HG03469 (cell line): ENCODE results near the gene SNAPC4.

Source experiments
- ATAC-seq: cut with Tn5 transposase; IDR thresholded peaks from one replicate; pipeline ENCODE4 v1.9.1; 2021; ENCODE audit warnings: mild to moderate bottlenecking, moderate library complexity, moderate number of reproducible peaks; ENCODE audit not compliant: unreplicated experiment

SNAPC4 gene

DNA sequence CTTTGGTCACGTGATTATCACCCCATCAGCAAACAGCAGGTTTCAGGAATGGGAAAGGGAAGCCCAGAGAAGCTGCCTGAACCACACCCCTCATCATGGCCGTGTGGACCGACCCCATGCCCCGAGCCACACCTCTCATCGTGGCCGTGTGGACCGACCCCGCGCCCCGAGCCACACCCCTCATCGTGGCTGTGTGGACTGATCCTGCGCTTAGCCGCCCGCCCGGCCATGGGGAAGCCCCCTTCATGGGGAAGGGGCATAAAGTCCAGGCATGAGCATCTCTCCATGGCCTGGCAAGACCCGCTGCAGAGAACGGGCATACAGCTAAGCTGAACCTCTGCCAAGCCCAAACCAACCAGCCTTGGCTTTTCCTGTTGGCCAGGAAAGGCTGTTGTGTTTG, 6.4 kb downstream of the SNAPC4 start:
- no peak for ATAC-seq

DNA sequence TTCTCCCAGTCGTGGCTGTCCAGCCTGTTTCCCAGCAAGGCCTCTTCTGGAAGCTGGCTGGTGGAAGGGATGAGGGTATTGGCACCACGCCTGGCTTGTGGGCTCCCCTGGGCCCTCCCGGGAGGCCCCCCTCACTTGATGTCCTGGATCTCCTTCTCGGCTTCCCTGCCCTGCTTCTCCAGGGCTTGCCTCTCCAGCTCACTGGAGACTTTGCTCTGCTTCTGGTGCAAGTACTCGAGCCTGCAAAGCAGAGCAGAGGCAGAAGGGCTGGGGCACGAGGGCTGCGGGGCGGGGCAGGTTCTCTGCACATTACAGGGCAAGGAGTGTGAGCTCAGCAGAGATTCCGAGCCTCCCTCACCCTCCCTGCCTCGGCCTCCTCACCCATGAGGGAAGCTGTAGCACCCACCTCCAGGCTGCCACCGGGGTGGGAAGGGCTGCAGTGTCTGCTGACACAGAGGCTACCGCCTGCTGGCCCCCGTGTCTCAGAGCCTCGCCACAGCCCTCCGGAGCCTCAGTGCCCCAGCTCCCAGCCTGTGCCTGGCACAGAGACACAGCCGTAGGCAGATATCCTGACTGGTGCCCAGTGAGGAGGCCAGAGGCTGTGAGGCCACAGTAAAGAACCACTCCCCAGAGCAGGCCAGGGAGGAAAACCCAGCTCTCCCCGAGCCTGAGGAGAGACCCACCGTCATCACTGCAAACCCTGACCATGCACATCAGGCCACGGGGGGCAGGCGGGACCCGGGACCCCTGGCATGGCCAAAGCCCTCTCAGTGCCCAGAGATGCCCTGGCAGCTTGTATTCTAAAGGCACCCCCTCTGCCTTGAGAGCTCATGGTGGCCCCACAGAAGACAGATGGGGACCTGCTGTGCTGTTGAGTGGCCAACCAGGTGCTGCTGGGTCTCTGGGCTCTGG, 7.2 kb downstream of the SNAPC4 start:
- no peak for ATAC-seq

DNA sequence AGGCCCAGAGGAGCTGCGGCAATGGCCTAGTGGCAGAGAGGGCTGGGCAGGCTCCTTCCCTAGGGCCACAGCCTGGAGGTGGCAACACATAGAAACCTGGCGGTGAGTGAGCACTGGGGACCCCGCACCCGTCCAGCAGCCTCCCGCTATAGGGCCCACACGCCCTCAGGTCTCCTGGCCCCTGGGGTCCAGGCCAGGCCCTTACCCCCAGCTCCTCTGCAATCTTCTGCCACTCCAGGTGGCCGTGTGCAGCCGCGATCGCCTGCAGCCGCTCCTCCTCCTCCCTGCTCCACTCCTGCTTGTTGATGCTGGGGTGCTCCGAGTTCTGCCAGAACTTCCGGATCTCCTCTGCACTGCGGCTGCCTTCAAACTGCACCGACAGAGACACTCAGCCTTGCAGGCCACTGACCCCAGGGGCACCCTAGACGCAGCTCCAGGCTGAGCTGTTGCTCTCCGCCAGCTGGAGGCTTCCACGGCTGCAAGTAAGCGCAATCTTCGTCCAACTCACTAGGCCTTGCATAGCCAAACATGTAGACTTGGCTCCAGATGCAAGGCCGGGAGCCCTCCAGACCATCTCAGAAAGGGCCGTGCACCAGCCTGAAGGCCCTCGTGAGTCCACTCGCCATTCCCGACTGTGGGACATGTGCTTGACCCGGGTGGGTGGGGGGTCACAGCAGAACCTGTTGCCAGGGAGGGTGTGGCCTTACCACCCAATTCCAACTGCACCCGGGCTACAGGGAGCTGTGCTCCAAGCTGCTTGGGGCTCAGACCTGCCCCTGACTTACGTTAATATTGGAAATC, 8.0 kb downstream of the SNAPC4 start:
- ATAC-seq = no peak

DNA sequence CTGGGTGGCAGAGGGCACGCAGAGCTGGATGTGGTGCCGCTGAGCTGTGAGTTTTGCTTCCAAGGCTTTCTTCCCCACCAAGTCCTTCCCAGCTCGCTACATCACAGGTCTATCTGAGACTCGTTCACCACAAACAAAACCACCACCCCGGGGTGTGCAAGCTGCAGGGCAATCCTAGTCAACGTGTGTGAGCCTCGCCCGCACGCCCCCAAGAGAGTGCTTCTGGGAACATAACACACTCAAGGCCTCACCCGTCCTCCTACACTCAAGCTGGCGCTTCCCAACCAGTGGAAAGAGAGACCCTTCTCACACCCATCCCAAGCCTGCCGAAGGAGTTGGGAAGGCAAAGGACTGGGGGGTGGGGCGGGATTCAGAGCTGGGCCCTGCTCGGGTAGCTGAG, 10.6 kb downstream of the SNAPC4 start:
- no peak for ATAC-seq

DNA sequence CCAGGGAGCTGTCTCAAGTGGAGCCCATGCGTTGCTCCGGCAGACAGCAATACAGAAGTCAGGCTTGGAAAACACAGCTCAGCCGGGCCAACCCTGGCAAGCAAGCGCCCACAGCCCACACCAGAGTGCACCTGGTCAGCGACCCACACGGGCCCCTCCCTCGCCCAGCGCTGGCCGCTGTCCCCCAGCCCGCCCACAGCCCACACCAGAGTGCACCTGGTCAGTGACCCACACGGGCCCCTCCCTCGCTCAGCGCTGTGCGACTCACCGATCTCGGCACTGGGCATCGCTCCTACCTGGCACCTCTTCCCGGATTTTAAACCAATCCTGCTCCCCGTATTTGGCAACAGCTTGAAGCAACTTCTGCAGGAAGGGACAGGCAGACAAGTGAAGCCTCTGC, 12.8 kb downstream of the SNAPC4 start:
- ATAC-seq = no peak

DNA sequence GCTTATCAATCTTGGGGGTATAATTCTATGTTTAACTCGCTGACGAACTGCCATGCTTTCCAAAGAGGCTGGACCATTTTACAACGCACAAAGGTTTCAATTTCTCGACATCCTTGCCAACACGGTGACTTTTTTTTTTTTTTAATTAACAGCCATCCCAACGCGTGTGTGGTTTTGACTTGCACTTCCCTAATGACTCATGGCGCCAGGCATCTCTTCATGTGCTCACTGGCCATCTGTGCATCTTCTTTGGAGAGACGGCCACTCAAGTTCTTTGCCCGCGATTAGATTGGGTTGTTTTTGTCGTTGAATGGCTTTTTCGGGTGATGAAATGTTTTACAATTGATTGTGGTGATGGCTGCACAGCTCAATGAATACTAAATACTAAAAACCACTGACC, 14.0 kb downstream of the SNAPC4 start:
- ATAC-seq = no peak

DNA sequence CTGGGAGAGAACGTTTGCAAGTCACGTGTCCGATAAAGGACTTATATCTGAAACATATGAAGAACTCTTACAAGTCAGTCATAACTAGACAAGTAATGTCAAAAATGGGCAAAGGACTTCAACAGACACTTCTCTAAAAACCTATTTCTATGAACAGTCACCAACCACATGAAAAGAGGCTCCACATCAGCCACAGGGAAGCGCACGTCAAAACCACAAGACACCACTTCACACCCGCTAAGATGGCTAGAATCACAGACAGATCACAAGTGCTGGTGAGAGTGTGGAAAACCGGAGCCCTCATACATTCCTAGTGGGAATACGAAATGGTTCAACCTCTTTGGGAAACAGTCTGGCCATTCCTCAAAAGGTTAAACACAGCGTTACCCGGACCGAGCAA, 15.0 kb downstream of the SNAPC4 start:
- no peak for ATAC-seq

DNA sequence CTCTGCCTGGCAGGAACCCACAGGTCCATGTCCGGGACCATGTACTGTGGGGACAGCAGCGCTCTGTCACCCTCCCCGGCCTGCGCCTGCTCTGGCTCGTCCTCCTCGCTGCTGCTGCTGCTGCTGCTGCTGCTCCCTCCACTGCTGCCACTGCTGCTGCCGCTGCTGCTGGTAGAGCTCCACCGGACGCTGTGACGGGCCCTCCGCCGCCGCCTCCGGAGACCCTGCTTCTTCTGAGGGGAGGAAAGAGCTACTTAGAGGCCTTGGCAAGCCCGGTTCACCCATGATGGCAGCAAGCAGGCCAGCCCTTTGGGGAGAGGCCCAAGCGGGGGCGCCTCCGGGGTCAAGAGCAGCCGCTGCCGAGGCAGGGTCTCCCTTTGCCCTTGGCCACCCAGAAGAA, 16.5 kb downstream of the SNAPC4 start:
- ATAC-seq = no peak

DNA sequence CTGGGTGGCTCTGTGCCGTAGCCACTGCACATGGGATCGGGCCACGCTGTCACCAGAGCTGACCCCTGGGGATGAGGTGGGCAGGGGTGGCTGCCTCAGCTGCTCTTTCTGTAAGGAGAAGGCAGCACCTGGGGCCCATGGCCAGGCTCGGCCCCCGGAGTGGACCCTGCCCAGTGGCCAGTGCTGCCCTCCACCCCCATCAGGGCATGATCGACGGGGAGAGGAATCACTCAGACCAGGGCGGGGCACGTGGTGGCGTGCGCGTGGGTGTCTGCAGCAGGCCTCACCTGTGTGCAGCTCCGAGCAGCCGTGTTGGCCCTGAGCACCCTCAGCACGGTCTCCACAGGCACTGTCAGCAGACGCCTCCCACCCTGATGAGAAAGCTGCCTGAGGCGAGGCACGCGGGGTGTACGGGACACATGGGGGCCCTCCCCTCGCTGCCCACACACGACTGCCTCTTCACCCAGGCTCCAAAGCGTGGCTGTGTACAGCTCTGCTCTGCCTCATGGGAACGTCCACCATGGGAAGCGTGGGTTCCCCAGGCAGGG, 17.9 kb downstream of the SNAPC4 start:
- no peak for ATAC-seq

DNA sequence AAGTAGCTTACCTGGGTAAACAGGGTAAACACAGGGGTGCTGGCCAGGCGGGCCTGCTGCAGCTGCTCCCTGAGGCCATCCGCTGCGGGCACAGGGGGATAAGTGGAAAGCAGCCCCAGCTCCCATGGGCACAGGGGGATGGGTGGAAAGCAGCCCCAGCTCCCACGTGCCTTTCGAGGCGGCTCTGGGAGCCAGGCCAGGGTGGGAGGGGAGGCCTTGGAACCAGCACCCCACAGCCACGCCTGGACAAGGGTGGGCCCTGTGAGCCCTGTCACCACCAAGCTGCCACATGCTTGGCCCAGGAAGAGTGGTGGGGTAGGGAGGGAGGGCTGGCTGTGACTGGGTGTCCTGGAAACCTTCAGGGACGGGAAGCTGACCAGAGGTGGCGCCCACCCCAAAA, 18.7 kb downstream of the SNAPC4 start:
- ATAC-seq = no peak

DNA sequence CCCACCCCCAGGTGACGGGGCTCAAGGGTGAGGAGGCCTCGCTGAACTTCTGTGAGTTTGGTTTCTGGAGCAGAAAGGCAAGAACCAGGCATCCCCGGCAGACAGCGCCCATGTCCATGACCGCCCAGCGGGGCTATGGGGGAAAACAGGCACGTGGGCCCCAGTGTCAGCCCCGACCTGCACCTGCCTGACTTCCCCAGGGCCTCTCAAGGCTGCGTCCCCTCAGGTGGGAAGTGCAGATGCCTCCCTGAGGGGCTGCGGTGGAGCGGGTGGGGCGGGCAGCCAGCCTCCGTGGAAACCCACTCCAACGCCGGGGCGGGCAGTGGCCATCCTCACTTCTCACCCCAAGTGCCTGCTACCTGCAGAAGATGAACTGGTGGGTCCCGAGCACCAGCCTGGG, 19.6 kb downstream of the SNAPC4 start:
- ATAC-seq = no peak

DNA sequence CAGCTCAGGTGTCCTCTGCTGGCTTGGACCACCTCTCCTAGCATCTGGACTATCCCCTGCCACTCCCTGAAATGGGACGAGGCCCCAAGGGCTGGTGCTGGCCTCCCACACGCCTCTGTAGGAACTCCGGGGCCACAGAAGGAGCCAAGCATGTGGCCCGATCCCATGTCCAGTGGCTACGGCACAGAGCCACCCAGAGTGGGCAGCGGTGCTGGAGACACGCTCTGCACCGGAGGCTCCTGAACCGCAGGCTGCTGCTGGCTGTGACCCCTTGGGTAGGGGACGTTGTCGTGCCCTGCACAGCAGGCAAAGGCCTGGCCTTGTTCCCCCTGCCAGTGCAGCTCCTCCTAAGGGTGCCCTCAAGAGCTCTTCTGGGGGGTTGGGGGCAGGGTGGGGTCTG, 20.1 kb downstream of the SNAPC4 start:
- ATAC-seq = no peak

DNA sequence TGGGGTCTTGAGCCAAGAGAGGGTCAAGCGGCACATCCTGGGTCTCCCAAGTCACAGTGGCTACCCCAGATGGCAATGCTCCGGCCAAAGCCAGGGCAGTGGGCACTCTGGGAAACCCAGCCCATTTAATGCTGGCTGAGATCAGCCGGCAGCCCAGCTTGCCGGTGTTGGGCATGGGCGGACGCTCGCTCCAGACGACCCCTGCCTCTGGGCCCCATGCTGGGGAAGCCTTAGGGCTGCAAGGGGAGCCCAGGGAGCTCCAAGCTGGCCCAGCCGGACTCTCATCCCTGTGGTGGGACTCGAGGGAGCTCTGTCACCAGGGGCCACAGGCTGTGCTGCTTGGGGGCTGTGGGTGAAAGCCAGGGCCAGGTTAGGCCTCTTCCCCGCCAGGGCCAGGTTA, 20.6 kb downstream of the SNAPC4 start:
- ATAC-seq = no peak

DNA sequence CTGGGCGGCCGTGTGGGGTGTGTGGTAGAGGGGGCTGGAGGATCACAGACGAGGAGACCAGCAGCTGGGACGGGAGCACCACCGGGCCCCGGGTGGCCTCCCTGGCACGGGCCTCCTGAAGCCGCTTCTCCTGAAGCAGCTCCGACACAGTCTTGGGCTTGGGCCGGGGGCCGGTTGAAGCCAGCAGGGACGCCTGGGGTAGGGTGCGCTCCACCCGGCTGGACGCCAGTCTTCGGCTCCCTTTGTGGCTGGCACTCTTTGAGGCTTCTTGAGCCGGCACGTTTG, 21.0 kb downstream of the SNAPC4 start:
- ATAC-seq = no peak

DNA sequence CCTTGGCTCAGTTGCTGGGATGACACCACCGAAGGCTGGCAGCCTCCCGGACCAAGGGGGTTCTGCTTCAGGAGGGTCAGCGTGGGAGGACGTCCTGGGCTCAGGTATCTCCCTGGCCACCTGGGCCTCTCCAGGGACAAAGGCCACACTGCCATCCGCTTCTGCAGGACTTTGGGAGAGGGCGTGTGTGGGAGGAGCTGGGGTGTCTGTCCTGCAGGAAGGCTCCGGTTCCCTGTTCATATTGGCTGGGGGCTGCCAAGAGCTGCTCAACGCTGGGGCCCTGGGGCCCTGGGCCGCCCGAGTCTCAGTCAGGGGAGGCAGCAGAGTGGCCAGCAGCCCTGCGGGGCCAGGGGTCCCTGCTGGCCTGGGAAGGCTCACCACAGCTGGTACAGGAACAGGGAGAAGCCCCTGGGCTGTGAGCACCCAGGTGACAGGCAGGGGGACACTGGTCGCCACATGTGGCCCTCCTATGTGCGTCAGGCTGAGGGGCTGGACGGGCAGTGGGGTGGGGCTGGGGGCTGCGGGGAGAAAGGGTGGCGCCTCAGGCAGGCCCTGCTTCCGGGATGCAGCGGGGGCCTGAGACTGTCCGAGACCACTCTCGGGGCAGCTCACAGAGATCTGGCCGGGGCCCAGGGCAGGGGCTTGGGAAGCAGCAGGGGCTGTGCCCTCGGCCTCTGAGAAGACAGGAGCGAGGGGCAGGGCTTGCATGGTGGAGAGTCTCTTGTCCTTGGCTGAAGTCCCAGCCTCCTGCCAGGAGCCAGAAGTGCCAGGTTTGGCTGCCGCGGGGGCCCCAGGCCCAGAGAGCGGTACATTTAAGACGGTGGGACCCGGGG, 21.6 kb downstream of the SNAPC4 start:
- no peak for ATAC-seq

DNA sequence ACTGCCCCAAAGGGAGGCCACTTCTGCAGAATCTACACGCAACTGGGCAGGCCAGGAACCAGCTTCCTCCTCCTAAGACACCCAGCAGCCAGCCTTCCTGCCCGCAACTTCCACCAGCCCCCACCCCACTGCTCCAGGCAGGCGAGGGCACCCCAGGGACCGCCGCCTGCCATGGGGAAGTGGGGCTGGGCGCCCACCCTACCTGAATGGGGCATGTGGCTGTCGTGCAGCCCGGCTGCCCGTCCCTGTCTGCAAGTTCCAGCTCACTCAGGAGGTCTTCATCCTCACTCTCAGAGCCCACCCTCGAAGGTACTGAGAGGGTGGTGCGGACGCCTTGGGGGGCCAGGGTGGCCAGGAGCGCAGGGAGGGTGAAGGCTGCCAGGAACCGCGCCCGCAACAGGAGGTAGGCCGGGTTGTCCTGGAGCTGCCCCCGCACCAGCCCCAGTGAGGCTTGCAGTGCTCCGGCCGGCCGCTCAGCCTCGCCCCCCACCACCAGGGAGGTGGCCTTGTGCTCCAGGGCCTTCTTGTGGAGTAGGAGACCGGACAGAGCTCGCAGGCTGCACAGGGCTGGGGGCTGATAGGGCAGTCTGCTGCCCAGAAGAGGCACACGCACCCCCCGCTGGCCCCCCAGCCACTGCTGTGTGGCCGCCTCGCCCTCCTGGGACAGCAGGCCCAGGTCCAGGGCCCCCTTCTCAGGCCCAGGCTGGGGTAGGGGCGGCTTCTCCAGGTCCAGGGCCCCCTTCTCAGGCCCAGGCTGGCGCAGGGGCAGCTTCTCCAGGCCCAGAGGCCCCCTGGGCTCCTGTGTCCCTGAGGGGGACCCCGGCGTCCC, 22.4 kb downstream of the SNAPC4 start:
- ATAC-seq = no peak

DNA sequence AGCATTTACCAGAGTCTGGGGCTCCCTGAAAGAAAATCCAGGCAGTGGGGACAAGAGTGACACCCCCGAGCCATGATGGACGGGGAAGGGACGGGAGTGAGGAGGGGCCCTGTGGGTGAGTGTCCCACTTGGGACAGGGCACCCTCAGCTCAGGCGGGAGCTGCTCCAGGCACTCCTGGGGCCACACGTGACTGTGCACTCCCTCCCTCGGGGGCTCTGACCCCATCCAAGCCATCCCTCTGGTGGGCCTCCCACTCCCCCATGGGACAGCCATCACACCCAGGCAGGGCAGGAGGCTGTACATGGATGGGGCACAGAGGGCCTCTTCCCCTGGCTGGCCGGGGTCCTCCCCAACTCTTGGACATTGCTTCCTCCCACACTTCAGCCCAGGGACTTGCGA, 23.5 kb downstream of the SNAPC4 start:
- no peak for ATAC-seq

DNA sequence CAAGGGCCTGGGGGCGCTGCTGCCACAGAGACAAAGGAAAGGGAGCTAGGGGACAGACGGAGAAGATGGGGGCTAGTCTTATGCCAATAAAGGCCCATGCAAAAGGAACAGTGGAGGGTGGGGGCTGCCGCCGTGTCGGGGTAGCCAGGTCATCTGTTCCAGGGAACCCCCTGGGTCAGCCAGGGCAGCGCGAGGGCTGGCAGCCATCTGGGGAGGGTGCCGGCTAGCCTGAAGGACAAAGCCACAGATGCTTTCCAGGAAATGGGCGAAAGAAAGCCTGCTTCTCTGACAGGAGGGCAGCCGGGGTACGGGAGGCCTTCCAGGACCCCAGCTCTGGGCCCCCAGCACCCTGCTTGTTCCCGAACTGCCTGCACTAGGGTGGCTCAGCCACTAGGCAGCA, 24.9 kb downstream of the SNAPC4 start:
- no peak for ATAC-seq

DNA sequence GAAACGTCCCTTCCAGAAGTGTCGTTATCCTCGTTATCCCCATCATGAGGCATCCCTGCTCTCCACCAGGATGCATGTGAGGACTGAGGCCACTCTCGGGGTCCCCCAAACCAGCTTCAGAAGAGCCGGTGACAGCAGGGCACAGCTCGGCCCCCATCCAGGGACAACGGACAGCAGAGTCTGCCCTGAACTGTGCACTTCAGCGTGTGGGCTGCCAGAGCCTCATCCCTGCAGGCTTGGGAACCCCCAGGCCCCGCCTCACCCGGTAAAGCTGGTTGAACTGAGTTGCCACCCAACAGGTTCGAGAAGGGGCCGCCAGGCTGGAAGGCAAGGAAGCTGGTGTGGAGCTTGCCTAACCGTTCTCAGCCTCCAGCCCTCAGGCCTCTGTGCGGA, 25.8 kb downstream of the SNAPC4 start:
- no peak for ATAC-seq
